ENCODE data around the gene DLD. TPM values are rescaled to one million over a fixed set of nuclear protein-coding genes. Genes with fewer than 3 reads are reported as not detected.
"Not testable (repeated sequence)": the region's sequence is repeated elsewhere in the genome, so short reads cannot be mapped to it uniquely, and the experiment has no call there.

The DLD gene
- polyA plus RNA-seq, 2 of the 4 experiments (the other 2 are of a cell fraction), result 129 to 179 TPM

DNA sequence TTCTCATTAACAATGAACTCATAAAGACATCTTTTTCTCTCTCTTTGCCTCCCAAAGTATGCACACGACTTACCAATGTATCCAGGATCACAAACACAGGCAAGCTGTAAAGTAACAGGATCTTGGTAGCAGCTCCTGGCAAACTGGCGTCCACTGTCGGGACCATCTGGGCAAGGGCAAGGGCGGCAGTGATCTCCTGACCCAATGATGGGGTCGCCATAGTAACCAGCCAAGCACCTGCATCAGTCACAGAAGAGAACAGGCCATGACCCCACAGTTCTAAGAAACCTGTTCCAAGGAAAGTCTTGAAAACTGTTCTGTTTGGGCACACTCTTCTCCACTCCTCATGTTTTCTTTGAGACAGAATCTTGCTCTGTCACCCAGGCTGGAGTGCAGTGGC is 64.4 kb downstream of the DLD start (continued):
- TF ChIP-seq, protein P1, sequence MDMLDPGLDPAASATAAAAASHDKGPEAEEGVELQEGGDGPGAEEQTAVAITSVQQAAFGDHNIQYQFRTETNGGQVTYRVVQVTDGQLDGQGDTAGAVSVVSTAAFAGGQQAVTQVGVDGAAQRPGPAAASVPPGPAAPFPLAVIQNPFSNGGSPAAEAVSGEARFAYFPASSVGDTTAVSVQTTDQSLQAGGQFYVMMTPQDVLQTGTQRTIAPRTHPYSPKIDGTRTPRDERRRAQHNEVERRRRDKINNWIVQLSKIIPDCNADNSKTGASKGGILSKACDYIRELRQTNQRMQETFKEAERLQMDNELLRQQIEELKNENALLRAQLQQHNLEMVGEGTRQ (IDR thresholded peaks at IDR 0.05), result no peak
- TF ChIP-seq FOXS1 (CRISPR knock-in tag; IDR thresholded peaks at IDR 0.05), result no peak
- TF ChIP-seq, protein P2, sequence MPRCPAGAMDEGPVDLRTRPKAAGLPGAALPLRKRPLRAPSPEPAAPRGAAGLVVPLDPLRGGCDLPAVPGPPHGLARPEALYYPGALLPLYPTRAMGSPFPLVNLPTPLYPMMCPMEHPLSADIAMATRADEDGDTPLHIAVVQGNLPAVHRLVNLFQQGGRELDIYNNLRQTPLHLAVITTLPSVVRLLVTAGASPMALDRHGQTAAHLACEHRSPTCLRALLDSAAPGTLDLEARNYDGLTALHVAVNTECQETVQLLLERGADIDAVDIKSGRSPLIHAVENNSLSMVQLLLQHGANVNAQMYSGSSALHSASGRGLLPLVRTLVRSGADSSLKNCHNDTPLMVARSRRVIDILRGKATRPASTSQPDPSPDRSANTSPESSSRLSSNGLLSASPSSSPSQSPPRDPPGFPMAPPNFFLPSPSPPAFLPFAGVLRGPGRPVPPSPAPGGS (IDR thresholded peaks at IDR 0.05), result no peak

DNA sequence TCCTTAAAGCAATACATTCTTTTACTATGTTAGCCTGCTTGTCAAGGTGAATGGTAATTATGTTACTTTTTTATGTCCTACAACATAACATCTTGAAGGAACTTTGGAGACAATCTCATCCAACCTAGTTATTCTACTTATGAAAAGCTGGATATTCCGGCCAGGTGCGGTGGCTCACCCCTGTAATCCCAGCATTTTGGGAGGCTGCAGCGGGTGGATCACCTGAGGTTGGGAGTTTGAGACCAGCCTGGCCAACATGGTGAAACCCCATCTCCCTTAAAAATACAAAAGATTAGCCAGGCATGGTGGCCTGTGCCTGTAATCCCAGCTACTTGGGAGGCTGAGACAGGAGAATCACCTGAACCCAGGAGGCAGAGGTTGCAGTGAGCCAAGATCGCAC is 66.0 kb downstream of the DLD start:
- H3K4me3 ChIP-seq; H3K4me2 ChIP-seq; H3K9me3 ChIP-seq; FAIRE-seq; H3K27ac ChIP-seq; ATAC-seq; DNase-seq (ENCODE audit: low read depth in 1 of 2, low spot score in 1 of 2); POLR2A ChIA-PET: not testable (repeated sequence)
- H3K4me1 ChIP-seq, result peaks cover 25% of the 10 kb centered on the region
- CTCF ChIA-PET, result interaction anchor here (0.9 to 2.0 kb wide), 3 partner anchors 8 to 189 kb away, joined by 3 to 7 read pairs (median 5); no protein-coding TSS in a partner anchor
- 92% methylated on average over 4 of the region's 4 CpGs for WGBS (ENCODE audit: missing lambda C conversion rate)

DNA sequence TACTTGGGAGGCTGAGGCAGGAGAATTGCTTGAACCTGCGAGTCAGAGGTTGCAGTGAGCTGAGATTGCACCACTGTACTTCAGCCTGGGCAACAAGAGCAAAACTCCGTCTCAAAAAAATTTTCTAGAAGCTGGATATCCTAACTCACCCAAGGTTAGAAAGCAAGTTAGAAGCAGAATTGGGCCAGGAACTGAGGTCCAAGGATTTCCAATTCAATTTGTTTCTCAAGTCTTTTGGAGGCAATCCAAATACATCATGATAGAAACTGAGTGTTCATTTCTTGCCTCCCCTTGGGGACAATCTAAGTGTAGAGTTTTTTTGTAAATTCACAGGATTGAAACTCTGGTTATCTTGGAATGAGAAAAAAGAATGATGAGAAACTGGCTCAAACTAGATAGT is 66.5 kb downstream of the DLD start:
- TF ChIP-seq RAD21 (conservative IDR thresholded peaks at IDR 0.05 in 1 of 2, IDR thresholded peaks at IDR 0.05 in 1 of 2) (no peak), EP300 (IDR thresholded peaks at IDR 0.05) (no peak), KDM5A (IDR thresholded peaks at IDR 0.05) (no peak), ZSCAN20 (CRISPR knock-in tag; IDR thresholded peaks at IDR 0.05) (no peak), CBX8 (IDR thresholded peaks at IDR 0.05) (no peak), ZFP36 (IDR thresholded peaks at IDR 0.05; ENCODE audit: borderline replicate concordance, partially characterized antibody) (no peak), ZC3H11A (IDR thresholded peaks at IDR 0.05) (no peak), TFCP2L1 (CRISPR knock-in tag; IDR thresholded peaks at IDR 0.05) (no peak), CBX2 (IDR thresholded peaks at IDR 0.05; ENCODE audit: borderline replicate concordance, low read depth) (no peak), JUNB (IDR thresholded peaks at IDR 0.05) (no peak), CHD2 (IDR thresholded peaks at IDR 0.05; ENCODE audit: low read length, partially characterized antibody) (no peak), POLR2A (IDR thresholded peaks at IDR 0.05; ENCODE audit: low read length) (no peak), ESRRA (IDR thresholded peaks at IDR 0.05; ENCODE audit: borderline replicate concordance, low read length) (no peak), CEBPB (IDR thresholded peaks at IDR 0.05) (no peak)
- TF ChIP-seq, protein P3, sequence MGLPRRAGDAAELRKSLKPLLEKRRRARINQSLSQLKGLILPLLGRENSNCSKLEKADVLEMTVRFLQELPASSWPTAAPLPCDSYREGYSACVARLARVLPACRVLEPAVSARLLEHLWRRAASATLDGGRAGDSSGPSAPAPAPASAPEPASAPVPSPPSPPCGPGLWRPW (IDR thresholded peaks at IDR 0.05), result no peak
- TF ChIP-seq, protein P2 (IDR thresholded peaks at IDR 0.05), result no peak
- TF ChIP-seq, protein P4, sequence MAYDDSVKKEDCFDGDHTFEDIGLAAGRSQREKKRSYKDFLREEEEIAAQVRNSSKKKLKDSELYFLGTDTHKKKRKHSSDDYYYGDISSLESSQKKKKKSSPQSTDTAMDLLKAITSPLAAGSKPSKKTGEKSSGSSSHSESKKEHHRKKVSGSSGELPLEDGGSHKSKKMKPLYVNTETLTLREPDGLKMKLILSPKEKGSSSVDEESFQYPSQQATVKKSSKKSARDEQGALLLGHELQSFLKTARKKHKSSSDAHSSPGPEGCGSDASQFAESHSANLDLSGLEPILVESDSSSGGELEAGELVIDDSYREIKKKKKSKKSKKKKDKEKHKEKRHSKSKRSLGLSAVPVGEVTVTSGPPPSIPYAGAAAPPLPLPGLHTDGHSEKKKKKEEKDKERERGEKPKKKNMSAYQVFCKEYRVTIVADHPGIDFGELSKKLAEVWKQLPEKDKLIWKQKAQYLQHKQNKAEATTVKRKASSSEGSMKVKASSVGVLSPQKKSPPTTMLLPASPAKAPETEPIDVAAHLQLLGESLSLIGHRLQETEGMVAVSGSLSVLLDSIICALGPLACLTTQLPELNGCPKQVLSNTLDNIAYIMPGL (CRISPR knock-in tag; IDR thresholded peaks at IDR 0.05; ENCODE audit: borderline replicate concordance), result no peak
- no peak overlapping the region for H3K4me3 ChIP-seq
- CTCF ChIA-PET, result interaction anchor here (0.9 to 1.3 kb wide), 3 partner anchors 8 to 24 kb away, joined by 3 to 5 read pairs (median 3); no protein-coding TSS in a partner anchor
- POLR2A ChIA-PET, result no interaction called here
- 93% methylated on average over 2 of the region's 2 CpGs for WGBS (ENCODE audit: missing lambda C conversion rate)
- H3K4me2 ChIP-seq, result no peak overlapping the region
- no peak overlapping the region for H3K27ac ChIP-seq
- DNase-seq (ENCODE audit: low read depth in 1 of 2, low spot score in 1 of 2) (no peak), FAIRE-seq (no peak), ATAC-seq (no peak)
- H3K9me3 ChIP-seq, result no peaks in the 10 kb centered on the region
- peaks cover 20% of the 10 kb centered on the region for H3K4me1 ChIP-seq
